ENCODE results near the gene ACAA1.

Gene ACAA1

DNA sequence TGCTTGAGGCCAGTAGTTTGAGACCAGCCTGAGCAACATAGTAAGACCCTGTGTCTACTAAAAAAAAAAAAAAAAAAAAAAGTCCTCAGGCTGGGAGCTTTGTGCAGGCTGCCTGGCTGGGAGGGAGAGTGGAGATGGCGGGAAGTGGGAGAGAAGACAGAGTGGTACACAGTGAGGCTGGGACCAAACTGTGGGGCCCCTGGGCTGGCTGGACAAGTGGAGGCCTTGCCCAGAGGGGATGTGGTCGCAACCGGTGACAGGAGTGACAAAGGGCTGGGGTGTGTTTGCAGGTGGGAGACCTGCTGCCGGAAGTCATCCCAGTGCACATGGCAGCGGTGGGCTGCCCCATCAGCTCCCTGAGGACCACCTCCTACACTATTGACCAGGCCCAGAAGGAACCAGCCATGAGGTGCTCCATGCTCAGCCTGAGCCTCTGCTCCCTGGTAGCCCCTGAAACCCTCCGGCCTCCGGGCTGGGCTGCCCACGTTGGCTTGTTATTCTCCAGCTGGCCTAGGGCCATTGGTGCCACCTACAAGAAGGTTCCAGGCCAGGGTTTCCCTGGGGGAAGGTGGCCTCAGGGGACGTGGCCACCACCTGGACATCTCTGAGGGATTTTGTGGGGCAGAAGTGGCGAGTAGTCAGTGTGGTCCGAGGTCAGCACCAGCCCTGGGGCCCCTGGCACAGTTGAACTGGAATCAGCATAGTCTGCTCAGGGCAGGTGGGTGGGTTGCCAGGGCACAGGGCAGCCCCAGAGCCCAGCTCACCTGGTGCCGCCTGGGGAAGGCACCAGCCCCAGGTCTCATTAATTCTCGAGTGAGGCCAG lies 22.7 kb downstream of the ACAA1 start:
- TF ChIP-seq, protein P1, sequence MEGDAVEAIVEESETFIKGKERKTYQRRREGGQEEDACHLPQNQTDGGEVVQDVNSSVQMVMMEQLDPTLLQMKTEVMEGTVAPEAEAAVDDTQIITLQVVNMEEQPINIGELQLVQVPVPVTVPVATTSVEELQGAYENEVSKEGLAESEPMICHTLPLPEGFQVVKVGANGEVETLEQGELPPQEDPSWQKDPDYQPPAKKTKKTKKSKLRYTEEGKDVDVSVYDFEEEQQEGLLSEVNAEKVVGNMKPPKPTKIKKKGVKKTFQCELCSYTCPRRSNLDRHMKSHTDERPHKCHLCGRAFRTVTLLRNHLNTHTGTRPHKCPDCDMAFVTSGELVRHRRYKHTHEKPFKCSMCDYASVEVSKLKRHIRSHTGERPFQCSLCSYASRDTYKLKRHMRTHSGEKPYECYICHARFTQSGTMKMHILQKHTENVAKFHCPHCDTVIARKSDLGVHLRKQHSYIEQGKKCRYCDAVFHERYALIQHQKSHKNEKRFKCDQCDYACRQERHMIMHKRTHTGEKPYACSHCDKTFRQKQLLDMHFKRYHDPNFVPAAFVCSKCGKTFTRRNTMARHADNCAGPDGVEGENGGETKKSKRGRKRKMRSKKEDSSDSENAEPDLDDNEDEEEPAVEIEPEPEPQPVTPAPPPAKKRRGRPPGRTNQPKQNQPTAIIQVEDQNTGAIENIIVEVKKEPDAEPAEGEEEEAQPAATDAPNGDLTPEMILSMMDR (IDR thresholded peaks at IDR 0.05; ENCODE audit: low read depth, low read length) = no peak
- H3K9me3 ChIP-seq = no peaks in the 10 kb centered on the region
- no peak for DNase-seq
- no peaks in the 10 kb centered on the region for H3K4me1 ChIP-seq
- no peaks in the 10 kb centered on the region for H3K36me3 ChIP-seq
- no peaks in the 10 kb centered on the region for H3K27me3 ChIP-seq
- H3K4me3 ChIP-seq (ENCODE audit: low read depth, low read length) = no peak overlapping the region

DNA sequence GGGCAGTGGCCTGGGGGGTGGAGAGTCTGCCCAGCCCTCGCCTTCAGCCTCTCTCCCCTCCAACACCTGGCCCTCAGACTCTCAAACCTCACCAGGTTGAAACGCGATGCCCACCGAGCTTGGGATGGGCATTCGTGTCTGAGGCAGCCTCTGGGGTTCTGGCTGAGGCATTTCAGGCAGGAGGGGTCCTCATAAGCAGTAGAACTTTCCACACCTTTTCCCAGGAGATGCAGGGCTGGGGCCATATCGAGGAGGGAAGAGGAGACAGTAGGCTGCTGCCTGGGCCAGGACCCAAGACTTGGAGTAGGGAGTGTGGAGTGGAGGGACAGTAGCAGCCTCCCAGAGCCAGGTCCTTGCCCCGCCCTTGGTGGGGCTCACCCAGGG lies 24.6 kb downstream of the ACAA1 start:
- no peak overlapping the region for H3K4me3 ChIP-seq (ENCODE audit: low read depth, low read length)
- TF ChIP-seq, protein P1 (IDR thresholded peaks at IDR 0.05; ENCODE audit: low read depth, low read length) = no peak
- no peaks in the 10 kb centered on the region for H3K4me1 ChIP-seq
- H3K36me3 ChIP-seq = no peaks in the 10 kb centered on the region
- H3K9me3 ChIP-seq = no peaks in the 10 kb centered on the region
- H3K27me3 ChIP-seq = no peaks in the 10 kb centered on the region
- DNase-seq = no peak

DNA sequence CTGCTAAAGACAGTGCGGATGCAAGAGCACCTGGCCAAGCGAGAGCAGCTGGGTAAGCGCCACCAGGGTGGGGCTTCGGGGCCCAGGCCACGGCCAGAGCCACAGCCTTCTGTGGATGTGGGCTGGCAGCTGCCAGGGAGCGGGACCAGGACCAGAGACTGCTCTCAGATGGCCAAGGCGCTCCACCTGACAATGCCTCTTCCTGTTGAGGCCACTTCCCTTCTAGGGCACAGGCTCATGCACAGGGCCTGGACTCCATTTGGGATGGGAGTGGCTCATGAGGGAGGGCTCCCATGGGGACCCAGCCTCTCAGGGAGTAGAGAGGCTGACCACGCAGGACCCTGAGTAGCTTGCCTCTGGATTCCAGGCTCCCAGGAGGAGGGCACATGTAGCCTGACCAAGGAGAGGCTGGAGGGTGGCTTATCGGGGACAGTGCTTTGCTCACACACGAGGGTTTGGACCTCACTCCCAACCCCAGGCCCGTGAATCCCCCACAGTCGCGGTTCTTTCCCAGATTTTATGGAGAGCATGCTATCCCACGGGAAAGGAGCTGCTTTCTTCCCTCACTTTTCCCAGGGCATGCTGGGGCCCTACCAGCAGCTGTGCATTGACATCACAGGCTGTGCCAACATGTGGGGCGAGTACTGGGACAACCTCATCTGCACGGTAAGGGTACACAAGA lies 25.1 kb downstream of the ACAA1 start:
- TF ChIP-seq, protein P1 (IDR thresholded peaks at IDR 0.05; ENCODE audit: low read depth, low read length) = no peak

DNA sequence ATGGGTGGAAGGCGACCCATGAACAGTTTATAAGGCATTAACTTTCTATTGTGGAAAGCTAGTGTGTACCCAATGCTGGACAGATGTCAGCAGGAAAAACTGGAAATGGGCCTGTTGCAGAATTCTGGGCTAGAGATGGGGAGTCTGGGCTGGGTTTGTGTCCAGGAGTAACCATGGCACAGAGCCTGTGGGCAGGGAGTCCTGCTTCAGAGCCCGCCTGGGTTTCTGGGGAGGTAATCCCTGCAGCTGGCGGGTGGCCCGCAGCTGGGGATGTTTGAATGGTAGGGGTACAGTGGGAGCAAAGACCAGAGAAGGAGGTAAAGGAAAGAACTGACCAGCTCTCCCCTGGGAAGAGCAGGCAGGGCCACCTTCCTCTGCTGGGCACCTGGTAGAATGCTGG lies 25.7 kb downstream of the ACAA1 start:
- TF ChIP-seq, protein P1 (IDR thresholded peaks at IDR 0.05; ENCODE audit: low read depth, low read length) = no peak
- no peaks in the 10 kb centered on the region for H3K27me3 ChIP-seq
- H3K4me3 ChIP-seq (ENCODE audit: low read depth, low read length) = no peak overlapping the region
- DNase-seq = no peak
- H3K36me3 ChIP-seq = no peaks in the 10 kb centered on the region
- no peaks in the 10 kb centered on the region for H3K9me3 ChIP-seq
- no peaks in the 10 kb centered on the region for H3K4me1 ChIP-seq

More for the DNA sequence above, 25.1 kb downstream of the ACAA1 start:
- Histone ChIP-seq H3K9me3 (no peaks in the 10 kb centered on the region), H3K4me3 (ENCODE audit: low read depth, low read length) (no peak overlapping the region), H3K4me1 (no peaks in the 10 kb centered on the region), H3K36me3 (no peaks in the 10 kb centered on the region), H3K27me3 (no peaks in the 10 kb centered on the region)
- no peak for DNase-seq

DNA sequence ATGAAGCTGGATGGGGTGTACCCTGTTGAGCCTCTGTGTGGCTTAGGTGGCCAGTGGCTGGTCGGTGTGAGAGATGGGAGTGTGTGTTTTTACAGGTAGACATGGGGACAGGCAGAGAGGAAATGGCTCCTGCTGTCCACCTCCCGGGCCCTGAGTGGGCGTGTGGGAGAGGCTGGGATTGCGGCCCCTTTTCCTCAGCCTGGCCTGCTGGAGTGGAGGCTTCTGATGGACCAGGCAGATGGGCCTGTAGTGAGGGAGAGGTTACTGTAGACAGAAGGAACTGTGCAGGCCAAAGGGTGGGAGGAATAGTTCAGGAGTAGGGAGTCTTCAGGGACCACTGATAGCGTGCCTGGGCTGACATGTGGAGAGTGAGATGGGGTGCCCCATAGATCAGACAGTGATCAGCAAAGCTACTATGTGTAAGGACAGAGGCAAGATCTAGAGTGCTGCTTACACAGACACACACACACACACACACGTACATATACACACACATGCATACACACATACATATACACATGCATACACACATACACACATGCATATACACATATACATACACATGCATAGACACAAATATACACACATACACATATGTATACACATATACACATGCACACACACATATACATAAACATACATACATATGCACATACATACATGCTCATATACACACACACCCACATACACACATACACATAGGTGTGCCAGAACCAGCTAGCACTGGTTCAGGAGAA lies 26.4 kb downstream of the ACAA1 start:
- Histone ChIP-seq H3K4me3 (ENCODE audit: low read depth, low read length) (no peak overlapping the region), H3K9me3 (no peaks in the 10 kb centered on the region), H3K4me1 (no peaks in the 10 kb centered on the region), H3K27me3 (no peaks in the 10 kb centered on the region), H3K36me3 (no peaks in the 10 kb centered on the region)
- TF ChIP-seq, protein P1 (IDR thresholded peaks at IDR 0.05; ENCODE audit: low read depth, low read length) = no peak
- no peak for DNase-seq

All from BE2C (cell line).